Cardiac fibroblast (primary cell): ENCODE measurements around the gene ADCY1.

Source experiments
- DNase-seq, 2 donors: peaks; one replicate each; pipeline versions ENCODE4 v3.0.0 to v3.0.0-alpha.2; 2010; ENCODE audit warnings: low read depth in 2 of 2
- H3K4me3 ChIP-seq, 2 donors: replicated peaks in 1 of 2; 1 replicate in 1 of 2; 2 replicates in 1 of 2; pipeline ENCODE4 v1.5.1; 2011; ENCODE audit warnings: low read depth in 2 of 2, low read length in 2 of 2, mild to moderate bottlenecking in 2 of 2, moderate library complexity in 1 of 2
- TF ChIP-seq, protein P1 (sequence below): IDR thresholded peaks from one replicate; pipeline ENCODE4 v1.5.1; 2011; ENCODE audit warnings: low read depth, mild to moderate bottlenecking, low read length, inconsistent platforms

The ADCY1 gene

GRCh38 chr7:45623740-45624391 lies 49.7 kb downstream of the ADCY1 start:
- no peak for DNase-seq

GRCh38 chr7:45624392-45624760 lies 50.2 kb downstream of the ADCY1 start:
- no peak overlapping the region for H3K4me3 ChIP-seq
- no peak for DNase-seq
- TF ChIP-seq, protein P1, sequence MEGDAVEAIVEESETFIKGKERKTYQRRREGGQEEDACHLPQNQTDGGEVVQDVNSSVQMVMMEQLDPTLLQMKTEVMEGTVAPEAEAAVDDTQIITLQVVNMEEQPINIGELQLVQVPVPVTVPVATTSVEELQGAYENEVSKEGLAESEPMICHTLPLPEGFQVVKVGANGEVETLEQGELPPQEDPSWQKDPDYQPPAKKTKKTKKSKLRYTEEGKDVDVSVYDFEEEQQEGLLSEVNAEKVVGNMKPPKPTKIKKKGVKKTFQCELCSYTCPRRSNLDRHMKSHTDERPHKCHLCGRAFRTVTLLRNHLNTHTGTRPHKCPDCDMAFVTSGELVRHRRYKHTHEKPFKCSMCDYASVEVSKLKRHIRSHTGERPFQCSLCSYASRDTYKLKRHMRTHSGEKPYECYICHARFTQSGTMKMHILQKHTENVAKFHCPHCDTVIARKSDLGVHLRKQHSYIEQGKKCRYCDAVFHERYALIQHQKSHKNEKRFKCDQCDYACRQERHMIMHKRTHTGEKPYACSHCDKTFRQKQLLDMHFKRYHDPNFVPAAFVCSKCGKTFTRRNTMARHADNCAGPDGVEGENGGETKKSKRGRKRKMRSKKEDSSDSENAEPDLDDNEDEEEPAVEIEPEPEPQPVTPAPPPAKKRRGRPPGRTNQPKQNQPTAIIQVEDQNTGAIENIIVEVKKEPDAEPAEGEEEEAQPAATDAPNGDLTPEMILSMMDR, result no peak

More at GRCh38 chr7:45623740-45624391, 49.7 kb downstream of the ADCY1 start:
- TF ChIP-seq, protein P1, result no peak
- no peak overlapping the region for H3K4me3 ChIP-seq

DNA sequence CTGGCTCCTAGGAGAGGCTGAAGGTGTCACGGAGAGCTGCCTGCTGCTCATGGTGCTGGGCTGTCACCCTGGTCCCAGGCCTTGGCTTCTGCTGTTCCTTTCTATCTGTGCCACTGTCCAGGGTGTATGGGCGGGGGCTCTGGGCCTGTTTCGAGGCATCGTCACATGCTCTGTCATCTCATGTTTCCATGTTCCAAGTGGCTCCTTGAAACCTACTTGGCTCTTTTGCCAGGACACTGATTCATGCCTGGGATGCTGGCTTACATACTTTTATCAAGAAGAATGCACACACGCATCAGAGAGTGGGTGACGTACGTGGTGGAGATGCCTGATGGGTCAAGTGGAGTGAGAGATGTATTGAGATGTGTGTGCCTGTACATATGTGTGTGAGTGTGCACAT lies 50.9 kb downstream of the ADCY1 start:
- DNase-seq, result no peak
- TF ChIP-seq, protein P1, result no peak
- no peak overlapping the region for H3K4me3 ChIP-seq

DNA sequence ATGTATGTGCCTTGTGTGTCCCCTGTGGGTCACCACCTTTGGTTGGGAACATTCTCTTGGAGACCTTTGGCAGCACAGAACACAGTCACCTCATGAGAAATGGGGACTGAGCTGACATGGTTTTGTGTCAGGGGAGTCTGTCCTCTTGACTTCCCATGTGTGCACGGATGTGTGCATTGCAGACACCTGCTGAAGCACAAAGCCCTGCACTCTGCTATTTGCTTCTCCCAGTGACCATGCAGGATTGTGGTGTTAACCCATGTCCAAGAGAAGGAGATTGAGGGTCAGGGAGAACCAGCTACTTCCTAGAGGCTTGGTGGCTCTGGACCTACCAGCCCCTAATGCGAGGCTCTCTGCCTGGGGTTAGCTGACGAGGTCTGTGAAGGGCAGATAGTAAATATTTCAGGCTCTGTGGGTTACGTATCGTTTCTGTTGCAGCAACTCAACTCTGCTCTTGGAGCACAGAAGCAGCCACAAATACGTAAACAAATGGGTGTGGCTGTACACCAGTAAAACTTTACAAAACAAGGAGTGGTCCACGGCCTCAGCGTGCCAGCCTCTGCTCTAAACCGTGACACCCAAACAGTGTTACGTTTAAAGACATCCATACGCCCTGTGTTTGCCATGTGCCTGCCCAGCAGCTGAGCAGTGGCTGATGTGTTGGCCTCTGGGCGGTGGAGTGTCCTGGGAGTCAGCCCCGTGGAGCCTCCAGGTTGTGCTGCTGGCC lies 51.7 kb downstream of the ADCY1 start:
- no peak for DNase-seq
- TF ChIP-seq, protein P1, result no peak
- H3K4me3 ChIP-seq, result no peak overlapping the region

GRCh38 chr7:45626441-45627430 lies 52.6 kb downstream of the ADCY1 start:
- TF ChIP-seq, protein P1, result no peak
- DNase-seq, result peak in 1 of 2 donors; percentile 4
- H3K4me3 ChIP-seq, result no peak overlapping the region

GRCh38 chr7:45627691-45628456 lies 53.7 kb downstream of the ADCY1 start:
- no peak for DNase-seq
- H3K4me3 ChIP-seq, result no peak overlapping the region
- TF ChIP-seq, protein P1, result no peak
